ENCODE data around the gene IL22RA1.

DNA sequence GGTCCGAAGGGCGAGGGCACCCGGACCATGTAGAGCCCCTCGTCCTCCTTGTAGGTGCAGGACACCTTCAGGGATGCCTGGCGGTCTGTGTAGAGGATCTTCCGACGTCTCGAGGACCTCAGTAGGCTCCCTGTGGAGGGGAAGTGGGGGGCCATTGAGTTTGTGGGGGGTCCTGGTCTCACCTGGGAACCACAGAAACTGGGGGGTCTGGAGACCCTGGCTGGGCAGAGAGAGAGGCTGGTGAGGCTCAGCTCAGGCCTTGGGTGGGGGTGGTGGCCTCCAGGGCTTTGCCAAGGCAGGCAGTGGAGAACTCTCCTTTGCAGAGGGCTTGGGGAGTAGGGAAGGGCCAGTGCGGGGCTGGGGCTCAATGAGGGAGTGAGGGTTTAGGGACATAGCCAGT is 50.0 kb downstream of the IL22RA1 start:
- TF ChIP-seq EZH2 (IDR thresholded peaks at IDR 0.05) (no peak), FOXP2 (optimal IDR thresholded peaks at IDR 0.05; ENCODE audit: control extremely low read depth, extremely low read length, insufficient read depth) (no peak)

Data from SK-N-MC (cell line).